Gastroesophageal sphincter (tissue), 3 donors: ENCODE data around the gene GBE1.

Experiments
- EP300 ChIP-seq: sonication (generic); formaldehyde crosslinking; IDR thresholded peaks from one replicate; pipeline ENCODE4 v1.6.1; 2017; ENCODE audit warnings: antibody characterized with exemption, mild to moderate bottlenecking
- POLR2A ChIP-seq, 2 donors: fragments of 450-650 bp; IDR thresholded peaks; one replicate each; pipeline ENCODE4 v1.6.1; 2017; ENCODE audit warnings: antibody characterized with exemption in 2 of 2, mild to moderate bottlenecking in 2 of 2, moderate library complexity in 1 of 2
- POLR2AphosphoS5 ChIP-seq: sonication (generic); formaldehyde crosslinking; IDR thresholded peaks from one replicate; pipeline ENCODE4 v1.6.1; 2017; ENCODE audit warnings: antibody characterized with exemption
- TF ChIP-seq, protein P1 (sequence below), 4 experiments: fragments of 200-600 bp in 2 of 4; fragments of 450-650 bp in 2 of 4; sonication (generic) in 1 of 4; IDR thresholded peaks; one replicate each; pipeline ENCODE4 v1.5.1; 2017 to 2019; ENCODE audit warnings: antibody characterized with exemption in 4 of 4, mild to moderate bottlenecking in 2 of 4, moderate library complexity in 2 of 4

DNA sequence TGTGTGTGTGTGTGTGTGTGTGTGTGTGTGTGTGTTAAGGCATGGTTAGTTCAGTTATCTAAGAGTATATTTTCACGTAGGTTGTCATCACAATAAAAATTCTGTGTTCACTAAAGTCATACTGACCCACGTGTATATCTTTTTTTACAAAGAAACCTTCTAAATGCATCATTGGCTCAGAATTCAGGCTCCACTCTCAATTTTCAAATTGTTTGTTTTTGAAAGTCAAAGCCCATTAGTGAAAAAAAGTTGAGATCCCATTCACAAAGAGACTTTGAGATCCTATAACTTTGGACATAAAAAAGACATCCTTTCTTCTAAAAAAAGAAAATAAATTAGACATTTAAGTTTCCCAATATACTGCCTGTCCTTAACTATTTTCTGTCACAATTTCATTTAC is 59.3 kb downstream of the GBE1 start:
- TF ChIP-seq, protein P1, sequence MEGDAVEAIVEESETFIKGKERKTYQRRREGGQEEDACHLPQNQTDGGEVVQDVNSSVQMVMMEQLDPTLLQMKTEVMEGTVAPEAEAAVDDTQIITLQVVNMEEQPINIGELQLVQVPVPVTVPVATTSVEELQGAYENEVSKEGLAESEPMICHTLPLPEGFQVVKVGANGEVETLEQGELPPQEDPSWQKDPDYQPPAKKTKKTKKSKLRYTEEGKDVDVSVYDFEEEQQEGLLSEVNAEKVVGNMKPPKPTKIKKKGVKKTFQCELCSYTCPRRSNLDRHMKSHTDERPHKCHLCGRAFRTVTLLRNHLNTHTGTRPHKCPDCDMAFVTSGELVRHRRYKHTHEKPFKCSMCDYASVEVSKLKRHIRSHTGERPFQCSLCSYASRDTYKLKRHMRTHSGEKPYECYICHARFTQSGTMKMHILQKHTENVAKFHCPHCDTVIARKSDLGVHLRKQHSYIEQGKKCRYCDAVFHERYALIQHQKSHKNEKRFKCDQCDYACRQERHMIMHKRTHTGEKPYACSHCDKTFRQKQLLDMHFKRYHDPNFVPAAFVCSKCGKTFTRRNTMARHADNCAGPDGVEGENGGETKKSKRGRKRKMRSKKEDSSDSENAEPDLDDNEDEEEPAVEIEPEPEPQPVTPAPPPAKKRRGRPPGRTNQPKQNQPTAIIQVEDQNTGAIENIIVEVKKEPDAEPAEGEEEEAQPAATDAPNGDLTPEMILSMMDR (IDR thresholded peaks at IDR 0.05), result no peak
- TF ChIP-seq EP300 (no peak), POLR2A (IDR thresholded peaks at IDR 0.05) (no peak), POLR2AphosphoS5 (no peak)
